Activated CD8-positive, alpha-beta T cell treated with anti-CD3 and anti-CD28 coated beads, Interleukin-2, amount 10 ng/mL, durations not matched to agents 7 days and 5 days (primary cell): ENCODE data around the gene ZNF469. TPM values are rescaled to one million over a fixed set of nuclear protein-coding genes. Genes with fewer than 3 reads are reported as not detected.
A peak's percentile ranks its signal among the peaks of the same experiment; 100 is the strongest.

Experiments
- ATAC-seq: fragments of 150-1000 bp; cut with Tn5 transposase; one replicate; pipeline ENCODE4 v1.10.0; 2021; ENCODE audit warnings: moderate library complexity
- CTCF ChIA-PET: fragments of 350-600 bp; sonication (Branson Sonifier 250); formaldehyde crosslinking; loops from one replicate; lab custom pipeline; 2021; ENCODE audit warnings: antibody characterized with exemption; lab: Charles Lee
- POLR2A ChIA-PET: fragments of 350-600 bp; sonication (Branson Sonifier 250); formaldehyde crosslinking; loops from one replicate; lab custom pipeline; 2021; ENCODE audit warnings: antibody characterized with exemption; lab: Charles Lee
- DNase-seq: peaks from one replicate; pipeline ENCODE4 v3.0.0-alpha.2; 2020
- H3K27ac Mint-ChIP-seq: one replicate; pipeline ENCODE4 v1.8.0; 2021; ENCODE audit warnings: mild to moderate bottlenecking, mixed read lengths
- H3K27me3 Mint-ChIP-seq: one replicate; pipeline ENCODE4 v1.8.0; 2021; ENCODE audit warnings: low read depth, mixed read lengths
- H3K36me3 Mint-ChIP-seq: one replicate; pipeline ENCODE4 v1.8.0; 2021; ENCODE audit warnings: low read depth, mixed read lengths
- H3K4me1 Mint-ChIP-seq: one replicate; pipeline ENCODE4 v1.8.0; 2021; ENCODE audit warnings: low read depth, mixed read lengths
- H3K4me3 Mint-ChIP-seq: one replicate; pipeline ENCODE4 v1.8.0; 2021; ENCODE audit warnings: mild to moderate bottlenecking, mixed read lengths
- H3K9me3 Mint-ChIP-seq: one replicate; pipeline ENCODE4 v1.8.0; 2022; ENCODE audit warnings: mixed read lengths; ENCODE audit not compliant: insufficient read depth
- total RNA-seq, 2 experiments: library from RNA; stranded (reverse); gene quantifications; one replicate each; pipeline ENCODE4 v1.2.3, GENCODE V29; 2021

ZNF469 gene
- total RNA-seq, 2 experiments from 2014 or later = 0.66 to 0.83 TPM

GRCh38 chr16:88342491-88342890 is 40.3 kb upstream of the ZNF469 start:
- ATAC-seq (no peak), DNase-seq (no peak)
- H3K27me3 Mint-ChIP-seq = no peaks in the 10 kb centered on the region
- H3K36me3 Mint-ChIP-seq = no peaks in the 10 kb centered on the region
- H3K9me3 Mint-ChIP-seq = no peaks in the 10 kb centered on the region
- H3K27ac Mint-ChIP-seq = no peak overlapping the region
- peaks cover 1% of the 10 kb centered on the region for H3K4me1 Mint-ChIP-seq
- POLR2A ChIA-PET = no interaction called here
- no peak overlapping the region for H3K4me3 Mint-ChIP-seq
- CTCF ChIA-PET = no interaction called here

- Mint-ChIP-seq H3K4me3 (no peak overlapping the region), H3K27ac (no peak overlapping the region), H3K27me3 (no peaks in the 10 kb centered on the region), H3K4me1 (peaks cover 7% of the 10 kb centered on the region), H3K9me3 (no peaks in the 10 kb centered on the region), H3K36me3 (no peaks in the 10 kb centered on the region)
- ATAC-seq (no peak), DNase-seq (no peak)
- ChIA-PET POLR2A (no interaction called here), CTCF (no interaction called here)
Observed at GRCh38 chr16:88343271-88343791, 39.4 kb upstream of the ZNF469 start.

- no peak overlapping the region for H3K4me3 Mint-ChIP-seq
- H3K27me3 Mint-ChIP-seq = no peaks in the 10 kb centered on the region
- POLR2A ChIA-PET = no interaction called here
- no peak overlapping the region for H3K27ac Mint-ChIP-seq
- no peaks in the 10 kb centered on the region for H3K9me3 Mint-ChIP-seq
- CTCF ChIA-PET = no interaction called here
- DNase-seq (no peak), ATAC-seq (no peak)
- H3K36me3 Mint-ChIP-seq = no peaks in the 10 kb centered on the region
- H3K4me1 Mint-ChIP-seq = peaks cover 9% of the 10 kb centered on the region
Observed at GRCh38 chr16:88344411-88345030, 38.2 kb upstream of the ZNF469 start.

GRCh38 chr16:88345031-88345720 is 37.6 kb upstream of the ZNF469 start:
- ChIA-PET CTCF (no interaction called here), POLR2A (no interaction called here)
- Mint-ChIP-seq H3K27me3 (no peaks in the 10 kb centered on the region), H3K4me3 (no peak overlapping the region), H3K4me1 (peaks cover 9% of the 10 kb centered on the region), H3K36me3 (no peaks in the 10 kb centered on the region), H3K9me3 (no peaks in the 10 kb centered on the region), H3K27ac (no peak overlapping the region)
- ATAC-seq (no peak), DNase-seq (no peak)

GRCh38 chr16:88345721-88346560 is 36.8 kb upstream of the ZNF469 start:
- ChIA-PET CTCF (no interaction called here), POLR2A (no interaction called here)
- H3K9me3 Mint-ChIP-seq = no peaks in the 10 kb centered on the region
- H3K27me3 Mint-ChIP-seq = no peaks in the 10 kb centered on the region
- H3K36me3 Mint-ChIP-seq = no peaks in the 10 kb centered on the region
- DNase-seq (no peak), ATAC-seq (no peak)
- peaks cover 9% of the 10 kb centered on the region for H3K4me1 Mint-ChIP-seq
- H3K27ac Mint-ChIP-seq = no peak overlapping the region
- no peak overlapping the region for H3K4me3 Mint-ChIP-seq

GRCh38 chr16:88346680-88347505 is 35.9 kb upstream of the ZNF469 start:
- H3K9me3 Mint-ChIP-seq = no peaks in the 10 kb centered on the region
- H3K36me3 Mint-ChIP-seq = no peaks in the 10 kb centered on the region
- peaks cover 9% of the 10 kb centered on the region for H3K4me1 Mint-ChIP-seq
- H3K27me3 Mint-ChIP-seq = no peaks in the 10 kb centered on the region
- ChIA-PET POLR2A (no interaction called here), CTCF (no interaction called here)
- ATAC-seq (no peak), DNase-seq (no peak)
- H3K27ac Mint-ChIP-seq = no peak overlapping the region
- no peak overlapping the region for H3K4me3 Mint-ChIP-seq

GRCh38 chr16:88347656-88348376 is 34.9 kb upstream of the ZNF469 start:
- Mint-ChIP-seq H3K27me3 (no peaks in the 10 kb centered on the region), H3K36me3 (no peaks in the 10 kb centered on the region), H3K27ac (peak overlapping the region; percentile 77), H3K4me1 (peaks cover 9% of the 10 kb centered on the region), H3K9me3 (no peaks in the 10 kb centered on the region), H3K4me3 (no peak overlapping the region)
- ChIA-PET POLR2A (no interaction called here), CTCF (no interaction called here)
- ATAC-seq (peak; percentile 76), DNase-seq (peak; percentile 51)

- H3K27me3 Mint-ChIP-seq = no peaks in the 10 kb centered on the region
- H3K4me3 Mint-ChIP-seq = no peak overlapping the region
- ATAC-seq = no peak
- POLR2A ChIA-PET = no interaction called here
- peak overlapping the region; percentile 77 for H3K27ac Mint-ChIP-seq
- no peaks in the 10 kb centered on the region for H3K9me3 Mint-ChIP-seq
- DNase-seq = no peak
- CTCF ChIA-PET = no interaction called here
- H3K4me1 Mint-ChIP-seq = peaks cover 9% of the 10 kb centered on the region
- no peaks in the 10 kb centered on the region for H3K36me3 Mint-ChIP-seq
Observed at GRCh38 chr16:88348377-88349152, 34.2 kb upstream of the ZNF469 start.

GRCh38 chr16:88349153-88349902 is 33.4 kb upstream of the ZNF469 start:
- H3K27ac Mint-ChIP-seq = no peak overlapping the region
- peaks cover 9% of the 10 kb centered on the region for H3K4me1 Mint-ChIP-seq
- no peak overlapping the region for H3K4me3 Mint-ChIP-seq
- ATAC-seq (no peak), DNase-seq (no peak)
- H3K9me3 Mint-ChIP-seq = no peaks in the 10 kb centered on the region
- H3K27me3 Mint-ChIP-seq = no peaks in the 10 kb centered on the region
- no peaks in the 10 kb centered on the region for H3K36me3 Mint-ChIP-seq
- POLR2A ChIA-PET = no interaction called here
- CTCF ChIA-PET = no interaction called here
